Measurements from ENCODE around the gene CAGE1. TPM values are rescaled to one million over a fixed set of nuclear protein-coding genes. Genes with fewer than 3 reads are reported as not detected.

CAGE1 gene
- polyA plus RNA-seq, 1 donor, result 0.03 TPM

GRCh38 chr6:7292596-7293255 lies 96.8 kb downstream of the CAGE1 start:
- Histone ChIP-seq H3K4me1 (ENCODE audit: control insufficient read depth, insufficient read depth, low read length) (no peaks in the 10 kb centered on the region), H3K27ac (ENCODE audit: low read length) (no peak overlapping the region), H3K27me3 (ENCODE audit: control insufficient read depth, insufficient read depth, low read length) (no peaks in the 10 kb centered on the region), H3K36me3 (ENCODE audit: control insufficient read depth, insufficient read depth, low read length) (peaks cover 52% of the 10 kb centered on the region), H3K4me3 (ENCODE audit: low read length) (no peak overlapping the region), H3K9me3 (ENCODE audit: control insufficient read depth, low read depth, low read length) (no peaks in the 10 kb centered on the region)
- peak in 1 of 2 donors; percentile 50 for DNase-seq
- 96% methylated on average over 5 of the region's 6 CpGs for WGBS (ENCODE audit: insufficient coverage, low lambda C conversion rate)

- H3K4me3 ChIP-seq (ENCODE audit: low read length), result no peak overlapping the region
Observed at GRCh38 chr6:7290079-7290478, 99.5 kb downstream of the CAGE1 start.

GRCh38 chr6:7285416-7285815 lies 104.1 kb downstream of the CAGE1 start:
- no peak for DNase-seq
- WGBS (ENCODE audit: insufficient coverage, low lambda C conversion rate), result 92% methylated on average over 2 of the region's 6 CpGs
- H3K36me3 ChIP-seq (ENCODE audit: control insufficient read depth, insufficient read depth, low read length), result peaks cover 22% of the 10 kb centered on the region
- H3K4me3 ChIP-seq (ENCODE audit: low read length), result no peak overlapping the region
- H3K27ac ChIP-seq (ENCODE audit: low read length), result no peak overlapping the region
- no peaks in the 10 kb centered on the region for H3K27me3 ChIP-seq (ENCODE audit: control insufficient read depth, insufficient read depth, low read length)
- H3K4me1 ChIP-seq (ENCODE audit: control insufficient read depth, insufficient read depth, low read length), result no peaks in the 10 kb centered on the region
- no peaks in the 10 kb centered on the region for H3K9me3 ChIP-seq (ENCODE audit: control insufficient read depth, low read depth, low read length)

More at GRCh38 chr6:7290079-7290478, 99.5 kb downstream of the CAGE1 start:
- Histone ChIP-seq H3K36me3 (ENCODE audit: control insufficient read depth, insufficient read depth, low read length) (peaks cover 39% of the 10 kb centered on the region), H3K27me3 (ENCODE audit: control insufficient read depth, insufficient read depth, low read length) (no peaks in the 10 kb centered on the region), H3K27ac (ENCODE audit: low read length) (no peak overlapping the region), H3K4me1 (ENCODE audit: control insufficient read depth, insufficient read depth, low read length) (no peaks in the 10 kb centered on the region), H3K9me3 (ENCODE audit: control insufficient read depth, low read depth, low read length) (no peaks in the 10 kb centered on the region)
- DNase-seq, result no peak
- WGBS (ENCODE audit: insufficient coverage, low lambda C conversion rate), result 100% methylated on average over 1 of the region's 1 CpG

- Histone ChIP-seq H3K9me3 (ENCODE audit: control insufficient read depth, low read depth, low read length) (no peaks in the 10 kb centered on the region), H3K4me3 (ENCODE audit: low read length) (no peak overlapping the region), H3K27ac (ENCODE audit: low read length) (no peak overlapping the region), H3K36me3 (ENCODE audit: control insufficient read depth, insufficient read depth, low read length) (peaks cover 15% of the 10 kb centered on the region), H3K27me3 (ENCODE audit: control insufficient read depth, insufficient read depth, low read length) (no peaks in the 10 kb centered on the region), H3K4me1 (ENCODE audit: control insufficient read depth, insufficient read depth, low read length) (no peaks in the 10 kb centered on the region)
- no peak for DNase-seq
- WGBS (ENCODE audit: insufficient coverage, low lambda C conversion rate), result no CpG with 5 or more reads among the region's 2 CpGs
Observed at GRCh38 chr6:7283676-7284075, 105.9 kb downstream of the CAGE1 start.

- H3K27ac ChIP-seq (ENCODE audit: low read length), result no peak overlapping the region
- no peaks in the 10 kb centered on the region for H3K4me1 ChIP-seq (ENCODE audit: control insufficient read depth, insufficient read depth, low read length)
- H3K27me3 ChIP-seq (ENCODE audit: control insufficient read depth, insufficient read depth, low read length), result no peaks in the 10 kb centered on the region
- no peaks in the 10 kb centered on the region for H3K9me3 ChIP-seq (ENCODE audit: control insufficient read depth, low read depth, low read length)
- peaks cover 12% of the 10 kb centered on the region for H3K36me3 ChIP-seq (ENCODE audit: control insufficient read depth, insufficient read depth, low read length)
- 85% methylated on average over 6 of the region's 10 CpGs for WGBS (ENCODE audit: insufficient coverage, low lambda C conversion rate)
- no peak for DNase-seq
- no peak overlapping the region for H3K4me3 ChIP-seq (ENCODE audit: low read length)
Observed at GRCh38 chr6:7282097-7282906, 107.2 kb downstream of the CAGE1 start.

Other genes starting within 250 kb of the CAGE1 start
- 125 TPM for gene SSR1, start 76.5 kb downstream of the CAGE1 start, polyA plus RNA-seq
- 22.9 TPM for gene RIOK1, start 66 bp upstream of the CAGE1 start, polyA plus RNA-seq
- gene DSP, start 151.9 kb upstream of the CAGE1 start, polyA plus RNA-seq, result 153 TPM
- 18.6 TPM for gene SNRNP48, start 200.5 kb upstream of the CAGE1 start, polyA plus RNA-seq

Data from large intestine (tissue), 3 donors.